Activated T-helper 2 cell treated with anti-CD3 and anti-CD28 coated beads, Interferon-gamma antibody, Interleukin-2, Interleukin-4, amounts not matched to agents 10 μg/mL and 5 μg/mL and 100 μg/mL, durations not matched to agents 14 hours and 24 hours and 36 hours (primary cell): ENCODE data around the gene TULP3. TPM values are rescaled to one million over a fixed set of nuclear protein-coding genes. Genes with fewer than 3 reads are reported as not detected.
"Not testable (repeated sequence)": the region's sequence is repeated elsewhere in the genome, so short reads cannot be mapped to it uniquely, and the experiment has no call there.

Experiments
- DNase-seq: peaks from one replicate; pipeline ENCODE4 v3.0.0; 2021; ENCODE audit warnings: low spot score
- H3K27ac Mint-ChIP-seq: one replicate; pipeline ENCODE4 v1.8.0; 2021; ENCODE audit warnings: mixed read lengths
- H3K27me3 Mint-ChIP-seq: one replicate; pipeline ENCODE4 v1.8.0; 2021; ENCODE audit warnings: low read depth, mixed read lengths
- H3K36me3 Mint-ChIP-seq: one replicate; pipeline ENCODE4 v1.8.0; 2021; ENCODE audit warnings: low read depth, mixed read lengths
- H3K4me1 Mint-ChIP-seq: one replicate; pipeline ENCODE4 v1.8.0; 2021; ENCODE audit warnings: low read depth, mixed read lengths
- H3K4me3 Mint-ChIP-seq: one replicate; pipeline ENCODE4 v1.8.0; 2021; ENCODE audit warnings: low read depth, mild to moderate bottlenecking, moderate library complexity, mixed read lengths
- H3K9me3 Mint-ChIP-seq: one replicate; pipeline ENCODE4 v1.8.0; 2021; ENCODE audit warnings: mixed read lengths
- intact Hi-C: fragments of 100-400 bp; cut with micrococcal nuclease; formaldehyde crosslinking; loops from one replicate; pipeline ENCODE4 v1.15.1; 2023
- total RNA-seq: library from RNA; stranded (reverse); gene quantifications from 2 replicates; pipeline ENCODE4 v1.2.3, GENCODE V29; 2022

The TULP3 gene
- total RNA-seq, 1 donor from 2014 or later = 6.4 TPM

DNA sequence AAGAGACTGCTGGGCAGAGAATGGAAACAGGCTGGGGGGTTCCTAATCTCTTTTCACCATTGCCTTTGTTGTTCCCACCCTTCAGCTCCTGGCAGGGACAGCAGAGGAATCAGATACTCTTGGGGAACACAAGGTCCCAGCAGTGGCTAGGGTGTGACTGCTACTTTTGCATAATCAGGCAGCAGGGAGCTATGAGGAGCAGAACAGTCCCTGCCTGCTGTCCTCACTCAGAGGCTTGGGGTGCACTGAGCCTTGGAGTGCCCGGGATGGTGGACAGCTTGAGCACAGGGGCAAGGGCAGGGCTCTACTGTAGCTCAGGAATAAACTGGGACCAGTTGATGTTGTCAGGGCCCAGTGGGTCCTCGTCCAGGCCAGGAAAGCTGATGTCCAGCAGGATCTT is 32.4 kb upstream of the TULP3 start:
- intact Hi-C loops = no loop called here
- Mint-ChIP-seq H3K27me3 (no peaks in the 10 kb centered on the region), H3K4me1 (peaks cover 1% of the 10 kb centered on the region), H3K9me3 (no peaks in the 10 kb centered on the region), H3K36me3 (peaks cover 45% of the 10 kb centered on the region), H3K27ac (no peak overlapping the region), H3K4me3 (no peak overlapping the region)
- no peak for DNase-seq

DNA sequence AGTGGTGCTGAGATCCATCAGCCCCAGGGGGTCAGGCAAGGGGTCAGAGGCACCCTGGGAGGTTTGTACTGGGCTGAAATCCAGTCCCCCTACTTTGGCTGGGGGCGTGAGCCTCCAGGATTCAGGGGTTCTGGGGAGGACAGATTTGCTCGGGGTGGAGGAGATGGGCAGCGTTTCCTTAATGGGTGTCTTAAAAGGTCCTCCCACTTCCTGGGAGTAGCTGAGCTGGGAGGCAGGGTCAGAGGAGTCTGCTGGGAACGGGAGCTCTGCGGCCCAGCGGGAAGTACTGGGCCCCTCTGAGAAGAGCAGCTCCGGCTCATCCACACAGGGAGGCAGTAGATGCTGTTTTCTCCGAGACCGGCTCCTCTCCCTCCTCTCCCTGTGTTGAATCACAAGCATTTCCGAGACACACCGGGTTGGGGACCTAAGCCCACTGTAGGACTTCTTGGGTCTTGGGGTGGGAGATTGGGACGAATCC is 31.7 kb upstream of the TULP3 start:
- no peak for DNase-seq
- Mint-ChIP-seq H3K27ac (no peak overlapping the region), H3K4me1 (peaks cover 1% of the 10 kb centered on the region), H3K36me3 (peaks cover 51% of the 10 kb centered on the region), H3K4me3 (no peak overlapping the region), H3K9me3 (no peaks in the 10 kb centered on the region), H3K27me3 (no peaks in the 10 kb centered on the region)
- intact Hi-C loops = no loop called here

DNA sequence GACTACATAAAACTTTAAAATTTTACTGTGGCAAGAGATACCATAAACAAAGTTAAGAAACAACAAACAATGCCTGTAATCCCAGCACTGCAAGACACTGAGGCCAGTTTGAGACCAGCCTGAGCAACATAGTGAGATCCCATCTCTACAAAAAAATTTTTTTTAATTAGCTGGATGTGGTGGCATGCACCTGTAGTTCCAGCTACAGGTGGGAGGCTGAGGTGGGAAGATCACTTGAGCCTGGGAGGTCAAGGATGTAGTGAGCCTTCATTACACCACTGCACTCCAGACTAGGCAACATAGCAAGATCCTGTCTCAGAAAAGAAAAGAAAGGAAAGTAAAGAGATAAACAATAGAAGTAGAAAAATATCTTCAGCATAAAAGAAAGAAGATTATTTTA is 30.5 kb upstream of the TULP3 start:
- peaks cover 1% of the 10 kb centered on the region for H3K4me1 Mint-ChIP-seq
- H3K27me3 Mint-ChIP-seq = no peaks in the 10 kb centered on the region
- no peak overlapping the region for H3K4me3 Mint-ChIP-seq
- DNase-seq = no peak
- H3K27ac Mint-ChIP-seq = no peak overlapping the region
- H3K9me3 Mint-ChIP-seq = no peaks in the 10 kb centered on the region
- intact Hi-C loops = no loop called here
- H3K36me3 Mint-ChIP-seq = peaks cover 63% of the 10 kb centered on the region

DNA sequence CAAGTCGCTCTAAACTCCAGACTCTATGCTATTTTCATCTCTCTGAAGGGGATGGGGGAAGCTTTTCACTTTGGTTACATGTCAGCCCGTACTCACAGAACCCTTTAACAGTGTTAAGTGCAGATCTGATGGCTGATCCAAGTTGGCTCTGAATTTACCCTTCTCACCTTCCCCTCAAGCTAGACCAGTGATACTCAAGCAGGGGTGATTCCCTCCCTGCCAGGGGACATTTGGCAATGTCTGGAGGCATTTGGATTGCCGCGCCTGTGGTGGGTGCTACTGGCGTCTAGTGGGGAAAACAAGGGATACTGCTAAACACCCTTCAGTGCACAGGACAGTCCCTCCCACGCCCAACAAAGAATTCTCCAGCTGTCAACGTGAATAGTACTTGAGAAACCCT is 27.8 kb upstream of the TULP3 start:
- Mint-ChIP-seq H3K4me3 (no peak overlapping the region), H3K4me1 (peaks cover 4% of the 10 kb centered on the region), H3K27me3 (no peaks in the 10 kb centered on the region), H3K9me3 (no peaks in the 10 kb centered on the region), H3K36me3 (peaks cover 82% of the 10 kb centered on the region), H3K27ac (no peak overlapping the region)
- DNase-seq = no peak
- intact Hi-C loops = no loop called here

DNA sequence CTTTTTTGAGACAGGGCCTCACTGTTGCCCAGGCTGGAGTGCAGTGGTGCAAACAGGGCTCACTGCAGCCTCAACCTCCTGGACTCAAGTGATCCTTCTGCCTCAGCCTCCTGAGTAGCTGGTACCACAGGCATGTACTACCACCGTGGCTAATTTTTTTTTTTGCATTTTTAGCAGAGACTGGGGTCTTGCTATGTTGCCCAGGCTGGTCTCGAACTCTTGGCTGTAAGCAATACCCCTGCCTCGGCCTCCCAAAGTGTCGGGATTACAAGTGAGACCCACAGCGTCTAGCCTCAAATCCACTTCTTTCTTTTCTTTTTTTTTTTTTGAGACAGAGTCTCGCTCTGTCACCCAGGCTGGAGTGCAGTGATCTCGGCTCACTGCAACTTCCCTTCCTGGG is 27.3 kb upstream of the TULP3 start:
- peaks cover 82% of the 10 kb centered on the region for H3K36me3 Mint-ChIP-seq
- H3K27me3 Mint-ChIP-seq, DNase-seq, H3K4me3 Mint-ChIP-seq, intact Hi-C loops, H3K9me3 Mint-ChIP-seq, H3K4me1 Mint-ChIP-seq, H3K27ac Mint-ChIP-seq: not testable (repeated sequence)

DNA sequence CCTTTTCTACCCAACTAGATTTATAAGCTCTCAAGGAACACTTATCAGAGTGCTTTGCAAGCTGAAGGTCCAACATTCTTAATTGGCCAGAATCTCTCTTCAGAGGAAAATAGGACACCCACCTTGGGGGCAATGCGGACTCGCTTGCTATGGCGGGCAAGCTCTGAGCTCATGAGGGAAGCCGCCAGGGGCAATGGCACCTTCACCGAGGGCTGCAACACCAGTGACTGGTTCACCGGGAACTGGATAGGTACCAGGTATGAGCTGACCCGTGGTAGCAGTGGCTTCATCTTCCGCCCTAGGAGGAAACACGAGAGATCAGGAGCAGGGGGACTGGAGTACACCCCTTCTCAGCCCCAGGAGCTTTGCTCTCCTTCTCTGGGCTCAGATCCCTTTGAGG is 26.5 kb upstream of the TULP3 start:
- intact Hi-C loops = no loop called here
- peaks cover 84% of the 10 kb centered on the region for H3K36me3 Mint-ChIP-seq
- no peak for DNase-seq
- H3K27me3 Mint-ChIP-seq = no peaks in the 10 kb centered on the region
- H3K4me1 Mint-ChIP-seq = peaks cover 13% of the 10 kb centered on the region
- no peaks in the 10 kb centered on the region for H3K9me3 Mint-ChIP-seq
- no peak overlapping the region for H3K27ac Mint-ChIP-seq
- H3K4me3 Mint-ChIP-seq = no peak overlapping the region

DNA sequence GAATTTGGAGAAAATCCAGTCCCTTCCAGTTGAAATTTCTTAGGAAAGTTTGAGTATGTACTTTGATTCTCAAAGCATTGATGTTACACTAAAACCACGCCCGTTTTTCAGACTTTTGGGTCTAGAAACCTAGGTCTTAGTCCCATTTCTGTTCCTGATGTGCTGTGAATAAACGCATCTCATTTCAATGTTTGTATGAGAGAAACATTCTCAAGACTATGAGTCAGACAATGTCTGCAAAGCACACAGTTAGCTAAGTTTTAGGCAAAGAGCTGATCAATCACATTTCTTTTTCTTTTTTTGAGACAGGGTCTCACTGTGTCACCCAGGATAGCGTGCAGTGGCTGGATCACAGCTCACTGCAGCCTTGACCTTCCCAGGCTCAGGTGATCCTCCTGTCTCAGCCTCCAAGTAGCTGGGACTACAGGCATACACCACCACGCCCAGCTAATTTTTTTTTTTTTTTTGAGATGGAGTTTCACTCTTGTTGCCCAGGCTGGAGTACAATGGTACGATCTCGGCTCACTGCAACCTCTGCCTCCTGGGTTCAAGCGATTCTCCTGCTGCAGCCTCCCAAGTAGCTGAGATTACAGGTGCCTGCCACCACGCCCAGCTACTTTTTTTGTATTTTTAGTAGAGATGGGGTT is 21.6 kb upstream of the TULP3 start:
- H3K9me3 Mint-ChIP-seq, DNase-seq, H3K27me3 Mint-ChIP-seq, H3K4me3 Mint-ChIP-seq: not testable (repeated sequence)
- intact Hi-C loops = loop anchor here (1.0 to 2.0 kb wide), 2 partner anchors 7 to 56 kb away; partner anchors contain the start of gene ITFG2
- H3K4me1 Mint-ChIP-seq = peaks cover 18% of the 10 kb centered on the region
- peaks cover 73% of the 10 kb centered on the region for H3K36me3 Mint-ChIP-seq
- H3K27ac Mint-ChIP-seq = peak overlapping the region; percentile 94

DNA sequence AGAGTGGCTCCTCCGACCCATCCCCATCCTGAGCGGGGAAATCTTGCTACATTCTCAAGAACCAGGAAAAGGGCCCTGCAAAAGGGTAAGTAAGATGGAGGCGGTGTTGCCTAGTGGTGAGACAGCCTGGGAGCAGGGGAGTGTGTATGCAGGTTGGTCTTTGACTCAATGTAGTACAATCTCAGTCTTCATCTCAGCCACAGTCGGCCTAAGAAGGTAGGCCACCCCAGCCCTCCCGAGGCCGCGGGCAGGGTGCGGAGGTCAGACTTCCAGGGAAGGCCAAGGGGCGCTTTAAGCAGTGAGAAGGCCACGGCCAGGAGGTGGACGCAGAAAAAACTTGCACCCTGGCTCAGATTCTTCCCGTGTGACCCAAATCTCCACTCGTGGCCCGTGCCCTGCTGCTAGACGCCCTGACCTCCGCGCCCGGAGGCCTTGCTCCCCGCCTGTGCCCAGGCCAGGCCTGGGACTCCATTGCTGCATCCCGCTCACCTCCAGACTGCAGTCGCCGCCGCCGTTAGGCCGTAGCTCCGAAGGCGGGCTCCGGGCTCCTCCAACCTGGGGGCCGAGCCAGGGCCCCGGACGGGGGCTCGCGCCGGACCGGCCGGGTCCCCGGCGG is 14.2 kb upstream of the TULP3 start:
- intact Hi-C loops = loop anchor here (1.0 to 10.0 kb wide), 4 partner anchors 8 to 182 kb away; partner anchors contain the start of genes ITFG2 and TULP3
- Mint-ChIP-seq H3K4me3 (peak overlapping the region; percentile 95), H3K27ac (peak overlapping the region; percentile 92), H3K27me3 (no peaks in the 10 kb centered on the region), H3K4me1 (peaks cover 33% of the 10 kb centered on the region), H3K9me3 (no peaks in the 10 kb centered on the region), H3K36me3 (peaks cover 57% of the 10 kb centered on the region)
- DNase-seq = peak; percentile 21

DNA sequence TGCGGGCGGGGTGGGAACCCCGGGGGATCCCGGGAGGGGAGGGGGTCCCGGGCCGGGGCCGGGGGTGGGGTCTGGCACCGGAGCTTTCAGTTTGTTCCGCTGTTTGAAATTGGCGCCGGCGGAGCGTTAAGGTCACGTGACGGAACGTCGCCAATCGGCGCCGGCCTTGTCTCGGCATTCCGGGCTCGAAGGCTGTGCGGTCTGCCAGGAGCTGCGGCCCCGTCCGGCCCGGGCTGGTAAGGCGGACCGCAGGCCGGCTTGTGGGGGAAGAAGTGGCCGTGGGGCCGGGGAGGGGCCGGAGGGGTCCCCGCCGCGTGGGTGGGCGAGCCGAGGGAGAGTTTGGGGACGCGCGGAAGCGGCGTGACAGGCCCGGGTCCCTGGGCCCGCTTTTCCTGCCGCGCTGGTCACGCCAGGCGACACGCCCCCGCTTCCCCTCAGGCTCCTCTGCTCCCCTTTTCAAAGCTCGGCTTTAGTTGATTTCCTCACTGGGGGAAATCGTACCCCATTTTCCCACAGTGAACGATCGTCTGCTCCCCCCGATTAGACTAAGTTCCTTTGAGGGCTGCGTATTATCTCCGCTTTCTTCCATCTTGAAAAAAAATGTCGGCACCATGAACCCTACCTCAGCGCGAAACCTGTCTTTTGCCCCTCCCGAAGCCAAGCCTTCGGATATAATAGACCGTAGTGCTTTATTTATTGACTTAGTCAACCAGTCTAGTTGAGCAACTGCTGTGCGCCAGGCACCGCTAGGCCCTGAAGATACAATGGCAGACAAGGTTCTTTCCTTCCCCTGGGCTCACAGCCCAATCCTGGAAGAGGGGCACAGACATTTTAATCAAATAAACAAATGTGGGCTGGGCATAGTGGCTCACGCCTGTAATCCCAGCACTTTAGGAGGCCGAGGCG is 13.4 kb upstream of the TULP3 start, which contains the start of the genes FOXM1 and RHNO1:
FOXM1 (minus strand) TSS at position 128 of the 906 bp plus-strand sequence. CDS start 2,696 bp downstream, outside the sequence.
RHNO1 (plus strand) TSS at position 177 of the 906 bp plus-strand sequence. CDS start 8,144 bp downstream, outside the sequence.
- intact Hi-C loops = loop anchor here (1.0 to 10.0 kb wide), 3 partner anchors 13 to 182 kb away; partner anchors contain the start of genes ITFG2 and TULP3
- Mint-ChIP-seq H3K36me3 (peaks cover 54% of the 10 kb centered on the region), H3K4me1 (peaks cover 34% of the 10 kb centered on the region)

DNA sequence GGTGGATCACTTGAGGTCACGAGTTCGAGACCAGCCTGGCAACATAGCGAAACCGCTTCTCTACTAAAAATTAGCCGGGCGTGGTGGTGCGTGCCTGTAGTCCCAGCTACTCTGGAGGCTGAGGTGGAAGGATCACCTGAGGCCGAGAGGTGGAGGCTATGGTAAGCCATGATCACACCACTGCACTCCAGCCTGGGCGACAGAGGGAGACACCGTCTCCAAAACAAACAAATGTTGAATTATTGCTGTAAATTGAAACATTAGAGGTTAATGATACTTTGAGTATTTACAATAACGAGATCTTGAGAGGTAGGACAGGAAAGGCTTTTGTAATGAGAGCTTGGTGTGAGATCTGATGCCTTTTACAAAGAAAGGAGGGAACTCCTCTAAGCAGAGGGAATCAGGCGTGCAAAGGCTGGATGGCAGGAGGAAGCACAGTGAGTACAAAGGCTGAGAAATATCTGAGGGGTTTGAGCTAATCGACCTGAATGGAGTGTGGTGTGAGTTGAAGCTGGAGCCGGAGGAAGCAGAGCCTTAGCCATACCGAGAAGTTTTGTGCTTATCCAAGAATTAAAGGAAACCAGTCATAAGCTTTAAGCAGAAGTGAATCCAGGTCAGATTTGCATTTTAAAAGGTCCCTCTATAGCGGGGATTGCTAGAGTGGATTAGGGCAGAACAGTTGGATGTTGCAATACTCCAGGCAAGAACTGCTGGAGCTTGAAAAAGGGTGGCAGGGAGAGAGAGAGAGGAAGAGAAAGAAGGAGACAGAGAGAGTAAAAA is 12.5 kb upstream of the TULP3 start:
- Mint-ChIP-seq H3K27me3 (no peaks in the 10 kb centered on the region), H3K4me1 (peaks cover 34% of the 10 kb centered on the region), H3K4me3 (peak overlapping the region; percentile 94), H3K27ac (peak overlapping the region; percentile 98), H3K36me3 (peaks cover 49% of the 10 kb centered on the region), H3K9me3 (no peaks in the 10 kb centered on the region)
- intact Hi-C loops = loop anchor here (1.0 to 10.0 kb wide), 3 partner anchors 12 to 183 kb away; partner anchors contain the start of genes ITFG2 and TULP3
- no peak for DNase-seq

More for the DNA sequence above, 13.4 kb upstream of the TULP3 start, which contains the start of the genes FOXM1 and RHNO1:
- peak within 1 kb of the TSS; percentile 95 for H3K4me3 Mint-ChIP-seq
- peak within 1 kb of the TSS; percentile 98 for H3K27ac Mint-ChIP-seq
- DNase-seq = peak; percentile 87
- no peaks in the 10 kb centered on the region for H3K9me3 Mint-ChIP-seq
- H3K27me3 Mint-ChIP-seq = no peaks in the 10 kb centered on the region

DNA sequence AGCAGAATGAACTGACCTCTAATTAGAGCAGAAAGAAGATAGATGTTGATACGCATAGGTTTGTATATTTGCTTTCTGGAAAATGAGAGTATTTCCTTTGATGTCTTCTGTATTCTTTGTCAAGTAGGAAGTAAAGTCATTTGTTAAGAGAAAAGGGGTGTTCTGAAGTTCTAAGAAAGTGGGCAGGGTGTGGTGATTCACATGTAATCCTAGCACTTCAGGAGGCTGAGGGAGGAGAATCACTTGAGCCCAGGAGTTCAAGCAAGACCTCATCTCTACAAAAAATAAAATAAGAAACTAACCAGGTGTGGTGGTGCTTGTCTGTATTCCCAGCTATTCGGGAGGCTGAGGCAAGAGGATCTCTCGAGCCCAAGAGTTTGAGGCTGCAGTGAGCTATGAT is 10.8 kb upstream of the TULP3 start:
- DNase-seq = no peak
- Mint-ChIP-seq H3K4me3 (peak overlapping the region; percentile 94), H3K27me3 (no peaks in the 10 kb centered on the region), H3K36me3 (peaks cover 42% of the 10 kb centered on the region), H3K4me1 (peaks cover 30% of the 10 kb centered on the region), H3K9me3 (no peaks in the 10 kb centered on the region), H3K27ac (peak overlapping the region; percentile 73)
- intact Hi-C loops = loop anchor here (10.0 kb wide), 2 partner anchors 65 to 185 kb away; no protein-coding TSS in a partner anchor
